GM12878 (cell line): ENCODE measurements around the gene FCGR3A. TPM values are rescaled to one million over a fixed set of nuclear protein-coding genes. Genes with fewer than 3 reads are reported as not detected.
"Not testable (repeated sequence)": the region's sequence is repeated elsewhere in the genome, so short reads cannot be mapped to it uniquely, and the experiment has no call there.

ENCODE experiments used
- ATAC-seq: fragments of 200-7000 bp; cut with Tn5 transposase; 3 replicates; pipeline ENCODE4 v1.9.1; 2020; ENCODE audit warnings: mild to moderate bottlenecking, moderate library complexity
- BruUV-seq: library from RNA; stranded (reverse); fragments of 400-500 nt; replicated peaks from 2 replicates; lab custom pipeline; 2021; lab: Mats Ljungman, UMichigan
- CTCF ChIA-PET: fragments of 300-600 bp; sonication (Branson Sonifier 250); formaldehyde crosslinking; extraction: SDS; loops from one replicate; lab custom pipeline; 2021; ENCODE audit warnings: inconsistent platforms; lab: Yijun Ruan, JAX
- POLR2A ChIA-PET: fragments of 350-600 bp; formaldehyde crosslinking; extraction: SDS; loops from one replicate; lab custom pipeline; 2021; ENCODE audit warnings: inconsistent platforms; lab: Charles Lee
- RAD21 ChIA-PET: fragments of 300-600 bp; sonication (Branson Sonifier 250); formaldehyde crosslinking; loops from one replicate; lab custom pipeline; 2023; ENCODE audit warnings: antibody characterized with exemption; ENCODE audit not compliant: unreplicated experiment; lab: Charles Lee
- SMC1A ChIA-PET: fragments of 300-600 bp; sonication (Branson Sonifier 250); formaldehyde crosslinking; loops from one replicate; lab custom pipeline; 2023; ENCODE audit not compliant: unreplicated experiment, uncharacterized antibody; lab: Charles Lee
- DNase-seq: peaks from one replicate; pipeline ENCODE4 v3.0.0-alpha.2; 2011; ENCODE audit warnings: low read depth, low spot score
- FAIRE-seq: peaks from 3 replicates; lab custom pipeline; 2011; peaks lifted over from hg19 to GRCh38; lab: Jason Lieb, UNC
- H2AFZ ChIP-seq: 2 replicates; pipeline ENCODE4 v1.6.0; 2011; ENCODE audit warnings: low read depth, low read length, control low read depth; ENCODE audit not compliant: control insufficient read depth
- H3K27ac ChIP-seq: 2 replicates; pipeline ENCODE4 v1.5.1; 2011; ENCODE audit warnings: control low read depth; ENCODE audit not compliant: control insufficient read depth, insufficient read depth
- H3K27me3 ChIP-seq, 2 experiments: replicated peaks in 1 of 2; 2 replicates each; pipeline versions ENCODE4 v1.6.0 to v1.6.1; 2011; ENCODE audit warnings: low read length in 1 of 2; ENCODE audit not compliant: control insufficient read depth in 2 of 2, insufficient read depth in 2 of 2
- H3K36me3 ChIP-seq, 2 experiments: 2 replicates each; pipeline ENCODE4 v1.5.1; 2011; ENCODE audit warnings: low read length in 1 of 2; ENCODE audit not compliant: control insufficient read depth in 2 of 2, insufficient read depth in 2 of 2
- H3K4me1 ChIP-seq: 2 replicates; pipeline ENCODE4 v1.6.1; 2011; ENCODE audit warnings: mild to moderate bottlenecking, low read length, moderate library complexity, mixed read lengths; ENCODE audit not compliant: control insufficient read depth, insufficient read depth
- H3K4me2 ChIP-seq: 2 replicates; pipeline ENCODE4 v1.6.0; 2011; ENCODE audit warnings: control low read depth; ENCODE audit not compliant: control insufficient read depth, insufficient read depth
- H3K4me3 ChIP-seq: fragments of 200-600 bp; sonication (generic); 2 replicates; pipeline ENCODE4 v1.5.1; 2016
- H3K79me2 ChIP-seq: 2 replicates; pipeline ENCODE4 v1.6.0; 2011; ENCODE audit warnings: low read length; ENCODE audit not compliant: control insufficient read depth, insufficient read depth
- H3K9ac ChIP-seq: 2 replicates; pipeline ENCODE4 v1.8.0; 2011; ENCODE audit warnings: low read length, control low read depth, mixed read lengths; ENCODE audit not compliant: control insufficient read depth, insufficient read depth
- H3K9me3 ChIP-seq: replicated peaks from 3 replicates; pipeline ENCODE4 v1.5.1; 2011; ENCODE audit warnings: mild to moderate bottlenecking, low read length; ENCODE audit not compliant: control insufficient read depth, insufficient read depth
- H4K20me1 ChIP-seq: 2 replicates; pipeline ENCODE4 v1.6.0; 2011; ENCODE audit not compliant: control insufficient read depth, insufficient read depth
- ETV6 ChIP-seq, 2 experiments: fragments of 450-650 bp in 1 of 2; IDR thresholded peaks in 1 of 2; conservative IDR thresholded peaks in 1 of 2; 2 replicates each; pipeline ENCODE4 v1.6.1; 2014; ENCODE audit warnings: antibody characterized with exemption in 1 of 2, borderline replicate concordance in 1 of 2, low read depth in 1 of 2, mild to moderate bottlenecking in 1 of 2, moderate library complexity in 1 of 2
- FOXM1 ChIP-seq: IDR thresholded peaks from 2 replicates; pipeline ENCODE4 v1.6.1; 2012; ENCODE audit warnings: low read depth, mild to moderate bottlenecking, inconsistent platforms, low read length, moderate library complexity
- GATAD2B ChIP-seq: fragments of 450-650 bp; conservative IDR thresholded peaks from 2 replicates; pipeline ENCODE4 v1.6.1; 2017; ENCODE audit warnings: low read depth, mild to moderate bottlenecking, moderate library complexity
- IRF4 ChIP-seq: IDR thresholded peaks from 2 replicates; pipeline ENCODE4 v1.6.1; 2011; ENCODE audit warnings: low read depth, low read length
- WGBS: methylation state at CpG from one replicate; pipeline ENCODE4 v1.1.6; 2016; ENCODE audit warnings: low lambda C conversion rate; ENCODE audit not compliant: insufficient replicate concordance, insufficient coverage; ENCODE audit errors: missing lambda C conversion rate; 5-methylcytosine and 5-hydroxymethylcytosine counted together
- in situ Hi-C: fragments of 300-500 bp; cut with MboI; formaldehyde crosslinking; loops from 9 replicates; pipeline ENCODE4 v1.14.3; 2018; ENCODE audit warnings: mixed read lengths
- intact Hi-C: fragments of 100-400 bp; cut with micrococcal nuclease; formaldehyde crosslinking; loops from one replicate; pipeline ENCODE4 v1.14.2; 2022; ENCODE audit not compliant: unreplicated experiment
- polyA plus RNA-seq, 11 experiments: library from polyadenylated mRNA; depleted of rRNA in 4 of 11; unstranded in 6 of 11; stranded (reverse) in 5 of 11; fragments of >200 nt; fragmentation: Nextera tagmentation in 4 of 11; fragmentation: Illumina TruSeq in 1 of 11; extraction: Ambion mirVana in 4 of 11; extraction: Trizol in 1 of 11; gene quantifications; 1 replicate in 1 of 11; 2 replicates in 10 of 11; pipeline versions ENCODE4 v1.2.1 to v1.2.3, GENCODE V29; 2011 to 2016; ENCODE audit warnings: inconsistent platforms in 2 of 11, missing spikeins in 2 of 11, low read depth in 1 of 11
- total RNA-seq, 4 experiments: library from RNA; depleted of rRNA in 3 of 4; stranded (reverse); fragments of >200 nt in 3 of 4; fragmentation: Illumina TruSeq in 1 of 4; extraction: Trizol in 1 of 4; gene quantifications; 2 replicates each; pipeline versions ENCODE4 v1.2.1 to v1.2.3, GENCODE V29; 2013 to 2021

Gene FCGR3A
- total and polyA plus RNA-seq, 10 of the 15 experiments (the other 5 are each of a cell fraction or from before 2014, with no cell fraction given) = 0.09 to 0.10 TPM; not detected in 8

GRCh38 chr1:161542091-161542559 lies 7.5 kb downstream of the FCGR3A start (continued):
- TF ChIP-seq FOXM1 (peak; percentile 79; the same call in 1 of the 2 replicates), IRF4 (0 out of 2 replicates have a peak, but pooled peaks have one; percentile 46)

GRCh38 chr1:161540570-161540960 lies 9.1 kb downstream of the FCGR3A start:
- Histone ChIP-seq H3K4me1 (peaks cover 19% of the 10 kb centered on the region), H3K4me2 (peak overlapping the region; percentile 86)
- H4K20me1 ChIP-seq, H3K27me3 ChIP-seq, POLR2A ChIA-PET, in situ Hi-C loops: not testable (repeated sequence)
- RAD21 ChIA-PET = interaction anchor here (1.3 to 1.8 kb wide), 2 partner anchors 61 to 198 kb away, joined by 3 to 8 read pairs; no protein-coding TSS in a partner anchor
- 0 out of 2 replicates have a peak, but pooled peaks have one; percentile 2 for TF ChIP-seq GATAD2B
- TF ChIP-seq ETV6 (conservative IDR thresholded peaks at IDR 0.05 in 1 of 2, IDR thresholded peaks at IDR 0.05 in 1 of 2; ENCODE audit: borderline replicate concordance in 1 of 2, low read depth in 1 of 2) = peak in 1 of 2 experiments; percentile 11; a peak in 2 of 4 replicates
- TF ChIP-seq, all 136 proteins: peak for 2; not testable (repeated sequence) for 134
- not testable (repeated sequence) for BruUV-seq, FAIRE-seq, H3K79me2 ChIP-seq, H3K9me3 ChIP-seq, H3K36me3 ChIP-seq
- ATAC-seq (peak; percentile 58), DNase-seq (peak; percentile 16)
- ChIA-PET CTCF (interaction anchor here (1.3 kb wide), 2 partner anchors 53 to 197 kb away, joined by 3 to 6 read pairs; no protein-coding TSS in a partner anchor), SMC1A (interaction anchor here (1.3 to 1.5 kb wide), 2 partner anchors 8 to 198 kb away, joined by 3 to 15 read pairs; no protein-coding TSS in a partner anchor)
- Histone ChIP-seq H3K9ac (peak overlapping the region; percentile 22; the same call in 1 of the 2 replicates), H3K4me3 (peak overlapping the region; percentile 82; the same call in 1 of the 2 replicates), H2AFZ (peak overlapping the region; percentile 24; the same call in 1 of the 2 replicates), H3K27ac (peak overlapping the region; percentile 64)
- 31% methylated on average over 10 of the region's 10 CpGs for WGBS
- intact Hi-C loops = loop anchor here (5.0 to 10.0 kb wide), 2 partner anchors 82 to 204 kb away; partner anchors contain the start of gene DUSP12
